ENCODE measurements around the gene ERMAP. TPM values are rescaled to one million over a fixed set of nuclear protein-coding genes. Genes with fewer than 3 reads are reported as not detected.

Gene ERMAP
- total and polyA plus RNA-seq, 10 of the 15 experiments (the other 5 are each of a cell fraction or from before 2014, with no cell fraction given) = 1.4 to 6.8 (median 4.1) TPM

- CTCF ChIA-PET = no interaction called here
- no peaks in the 10 kb centered on the region for H3K27me3 ChIP-seq (replicated peaks in 1 of 2; ENCODE audit: control insufficient read depth in 2 of 2, insufficient read depth in 2 of 2, low read length in 1 of 2)
- WGBS (ENCODE audit: insufficient coverage, insufficient replicate concordance, low lambda C conversion rate, missing lambda C conversion rate) = 0% methylated on average over 2 of the region's 2 CpGs
- RAD21 ChIA-PET (ENCODE audit: unreplicated experiment) = no interaction called here
- POLR2A ChIA-PET = interaction anchor here (1.2 kb wide), 1 partner anchor 85 kb away, joined by 3 read pairs; no protein-coding TSS in a partner anchor
- no peak for TF ChIP-seq ATF3 (IDR thresholded peaks at IDR 0.05; ENCODE audit: borderline replicate concordance, extremely low read depth, low read depth, low read length)
- TF ChIP-seq PKNOX1 (IDR thresholded peaks at IDR 0.05) = peak; percentile 70
- TF ChIP-seq ATF7 (IDR thresholded peaks at IDR 0.05; ENCODE audit: low read depth) = no peak
- TF ChIP-seq KDM1A (IDR thresholded peaks at IDR 0.05; ENCODE audit: borderline replicate concordance) = no peak
- TF ChIP-seq TCF12 (IDR thresholded peaks at IDR 0.05; ENCODE audit: low read depth, low read length) = peak; percentile 53; the same call in 1 of the 2 replicates
- no peak for TF ChIP-seq CHD1 (IDR thresholded peaks at IDR 0.05; ENCODE audit: low read depth, low read length)
- peak; percentile 76 for TF ChIP-seq MEF2B (IDR thresholded peaks at IDR 0.05; ENCODE audit: partially characterized antibody, poor library complexity, severe bottlenecking)
- no peak overlapping the region for H3K9ac ChIP-seq (ENCODE audit: control insufficient read depth, insufficient read depth, low read length)
- H4K20me1 ChIP-seq (ENCODE audit: control insufficient read depth, insufficient read depth) = no peaks in the 10 kb centered on the region
- intact Hi-C loops (cut with micrococcal nuclease; ENCODE audit: unreplicated experiment) (no loop called here), in situ Hi-C loops (cut with MboI) (no loop called here)
- no TSS peak for BruUV-seq (replicated peaks)
- H2AFZ ChIP-seq (ENCODE audit: control insufficient read depth, low read depth, low read length) = no peak overlapping the region
- peaks cover 6% of the 10 kb centered on the region; the same call in 1 of the 2 replicates for H3K4me1 ChIP-seq (ENCODE audit: control insufficient read depth, insufficient read depth, low read length)
- H3K36me3 ChIP-seq (ENCODE audit: control insufficient read depth in 2 of 2, insufficient read depth in 2 of 2, low read length in 1 of 2) = peaks cover 8 to 10% of the 10 kb centered on the region in 2 experiments; a peak in 3 of 4 replicates
- ATAC-seq (peak; percentile 32; the same call in 2 of the 3 replicates), FAIRE-seq (no peak), DNase-seq (ENCODE audit: low read depth, low spot score) (no peak)
- no peak overlapping the region for H3K4me3 ChIP-seq
- no peaks in the 10 kb centered on the region; the same call in 1 of the 3 replicates for H3K9me3 ChIP-seq (replicated peaks; ENCODE audit: control insufficient read depth, insufficient read depth, low read length)
- no peak overlapping the region for H3K4me2 ChIP-seq (ENCODE audit: control insufficient read depth, insufficient read depth)
- peak overlapping the region; percentile 43 for H3K27ac ChIP-seq (ENCODE audit: control insufficient read depth, insufficient read depth)
- peaks cover 16% of the 10 kb centered on the region for H3K79me2 ChIP-seq (ENCODE audit: control insufficient read depth, insufficient read depth, low read length)
- SMC1A ChIA-PET (ENCODE audit: uncharacterized antibody, unreplicated experiment) = no interaction called here
Measured at GRCh38 chr1:42852608-42852980, 35.7 kb downstream of the ERMAP start.
